ENCODE results near the gene SPATA6L. TPM values are rescaled to one million over a fixed set of nuclear protein-coding genes. Genes with fewer than 3 reads are reported as not detected.

The SPATA6L gene
- total and polyA plus RNA-seq, 2 experiments from 2014 or later, result 0.65 to 0.69 TPM

- no peaks in the 10 kb centered on the region for H3K9me2 ChIP-seq (ENCODE audit: insufficient read depth)
- no peak overlapping the region for H3K27ac ChIP-seq
- 75 to 80% methylated on average over 4 of the region's 4 CpGs for WGBS, 2 experiments (ENCODE audit: low coverage in 1 of 2, low lambda C conversion rate in 2 of 2, missing lambda C conversion rate in 2 of 2)
- H3K79me2 ChIP-seq (ENCODE audit: insufficient read depth), result no peaks in the 10 kb centered on the region
- H3K4me1 ChIP-seq (ENCODE audit: insufficient read depth), result peaks cover 15% of the 10 kb centered on the region
- TF ChIP-seq EZH2phosphoT487 (IDR thresholded peaks at IDR 0.05; ENCODE audit: insufficient read depth, low read depth) (no peak), EZH2 (IDR thresholded peaks at IDR 0.05; ENCODE audit: insufficient read depth, poor library complexity, severe bottlenecking) (no peak)
- no peak for DNase-seq
- in situ Hi-C loops (cut with MboI), result no loop called here
- peaks cover 15% of the 10 kb centered on the region for H3F3A ChIP-seq (ENCODE audit: insufficient read depth)
- no peaks in the 10 kb centered on the region; the same call in 1 of the 2 replicates for H4K20me1 ChIP-seq (ENCODE audit: insufficient read depth)
- no peak overlapping the region for H3K4me3 ChIP-seq
- no peak overlapping the region for H3K4me2 ChIP-seq (ENCODE audit: unreplicated experiment)
- peaks cover 48% of the 10 kb centered on the region for H3K36me3 ChIP-seq (ENCODE audit: low read depth)
- H3K9me3 ChIP-seq (ENCODE audit: low read depth), result no peaks in the 10 kb centered on the region
- no peak overlapping the region for H2AFZ ChIP-seq
- H3K9ac ChIP-seq, result no peak overlapping the region
- no peaks in the 10 kb centered on the region for H3K27me3 ChIP-seq (replicated peaks; ENCODE audit: insufficient read depth)
Measured at GRCh38 chr9:4706971-4707622, 40.8 kb upstream of the SPATA6L start.

GRCh38 chr9:4706021-4706420 is 39.7 kb upstream of the SPATA6L start:
- peaks cover 15% of the 10 kb centered on the region for H3F3A ChIP-seq (ENCODE audit: insufficient read depth)
- no peak overlapping the region for H3K27ac ChIP-seq
- no peak for TF ChIP-seq EZH2 (IDR thresholded peaks at IDR 0.05; ENCODE audit: insufficient read depth, poor library complexity, severe bottlenecking)
- no peak for TF ChIP-seq EZH2phosphoT487 (IDR thresholded peaks at IDR 0.05; ENCODE audit: insufficient read depth, low read depth)
- no peak overlapping the region for H3K4me3 ChIP-seq
- no peak for DNase-seq
- no peaks in the 10 kb centered on the region for H3K9me3 ChIP-seq (ENCODE audit: low read depth)
- H3K27me3 ChIP-seq (replicated peaks; ENCODE audit: insufficient read depth), result no peaks in the 10 kb centered on the region
- WGBS, 2 experiments (ENCODE audit: low coverage in 1 of 2, low lambda C conversion rate in 2 of 2, missing lambda C conversion rate in 2 of 2), result 46 to 55% methylated on average over 2 of the region's 2 CpGs
- no peaks in the 10 kb centered on the region for H3K9me2 ChIP-seq (ENCODE audit: insufficient read depth)
- no peaks in the 10 kb centered on the region; the same call in 1 of the 2 replicates for H4K20me1 ChIP-seq (ENCODE audit: insufficient read depth)
- peaks cover 15% of the 10 kb centered on the region for H3K4me1 ChIP-seq (ENCODE audit: insufficient read depth)
- H3K9ac ChIP-seq, result no peak overlapping the region
- in situ Hi-C loops (cut with MboI), result no loop called here
- H2AFZ ChIP-seq, result no peak overlapping the region
- no peaks in the 10 kb centered on the region for H3K79me2 ChIP-seq (ENCODE audit: insufficient read depth)
- H3K4me2 ChIP-seq (ENCODE audit: unreplicated experiment), result no peak overlapping the region
- peaks cover 56% of the 10 kb centered on the region for H3K36me3 ChIP-seq (ENCODE audit: low read depth)

GRCh38 chr9:4704129-4704528 is 37.8 kb upstream of the SPATA6L start:
- Histone ChIP-seq H3K4me3 (no peak overlapping the region), H4K20me1 (ENCODE audit: insufficient read depth) (no peaks in the 10 kb centered on the region; the same call in 1 of the 2 replicates), H3K9me2 (ENCODE audit: insufficient read depth) (no peaks in the 10 kb centered on the region), H3K27me3 (replicated peaks; ENCODE audit: insufficient read depth) (no peaks in the 10 kb centered on the region), H3K79me2 (ENCODE audit: insufficient read depth) (0 out of 2 replicates have a peak, but pooled peaks cover 6% of the 10 kb centered on the region), H3K9me3 (ENCODE audit: low read depth) (no peaks in the 10 kb centered on the region), H3K9ac (no peak overlapping the region), H3K36me3 (ENCODE audit: low read depth) (peaks cover 60% of the 10 kb centered on the region), H3K4me1 (ENCODE audit: insufficient read depth) (peaks cover 15% of the 10 kb centered on the region), H2AFZ (no peak overlapping the region), H3K4me2 (ENCODE audit: unreplicated experiment) (no peak overlapping the region), H3K27ac (peak overlapping the region; percentile 26; the same call in 1 of the 2 replicates), H3F3A (ENCODE audit: insufficient read depth) (peaks cover 21% of the 10 kb centered on the region)
- in situ Hi-C loops (cut with MboI), result no loop called here
- TF ChIP-seq EZH2 (IDR thresholded peaks at IDR 0.05; ENCODE audit: insufficient read depth, poor library complexity, severe bottlenecking) (no peak), EZH2phosphoT487 (IDR thresholded peaks at IDR 0.05; ENCODE audit: insufficient read depth, low read depth) (no peak)
- DNase-seq, result peak; percentile 55
- WGBS, 2 experiments (ENCODE audit: low coverage in 1 of 2, low lambda C conversion rate in 2 of 2, missing lambda C conversion rate in 2 of 2), result 84 to 85% methylated on average over 2 of the region's 2 CpGs

- H3K4me1 ChIP-seq (ENCODE audit: insufficient read depth), result peaks cover 15% of the 10 kb centered on the region
- H4K20me1 ChIP-seq (ENCODE audit: insufficient read depth), result no peaks in the 10 kb centered on the region
- no peaks in the 10 kb centered on the region for H3K9me2 ChIP-seq (ENCODE audit: insufficient read depth)
- peaks cover 66% of the 10 kb centered on the region for H3K36me3 ChIP-seq (ENCODE audit: low read depth)
- DNase-seq, result no peak
- H3K27ac ChIP-seq, result no peak overlapping the region
- in situ Hi-C loops (cut with MboI), result no loop called here
- H3F3A ChIP-seq (ENCODE audit: insufficient read depth), result peaks cover 24% of the 10 kb centered on the region
- WGBS, 2 experiments (ENCODE audit: low coverage in 1 of 2, low lambda C conversion rate in 2 of 2, missing lambda C conversion rate in 2 of 2), result 96 to 100% methylated on average over 1 of the region's 1 CpG
- TF ChIP-seq EZH2phosphoT487 (IDR thresholded peaks at IDR 0.05; ENCODE audit: insufficient read depth, low read depth) (no peak), EZH2 (IDR thresholded peaks at IDR 0.05; ENCODE audit: insufficient read depth, poor library complexity, severe bottlenecking) (no peak)
- H3K9ac ChIP-seq, result no peak overlapping the region
- H3K4me2 ChIP-seq (ENCODE audit: unreplicated experiment), result no peak overlapping the region
- H3K79me2 ChIP-seq (ENCODE audit: insufficient read depth), result peaks cover 26% of the 10 kb centered on the region
- H3K4me3 ChIP-seq, result no peak overlapping the region
- no peaks in the 10 kb centered on the region for H3K27me3 ChIP-seq (replicated peaks; ENCODE audit: insufficient read depth)
- H2AFZ ChIP-seq, result no peak overlapping the region
- H3K9me3 ChIP-seq (ENCODE audit: low read depth), result no peaks in the 10 kb centered on the region
Measured at GRCh38 chr9:4701526-4701925, 35.2 kb upstream of the SPATA6L start.
